Type B pancreatic cell (in vitro differentiated cells): Measurements from ENCODE around the gene XPO5. TPM values are rescaled to one million over a fixed set of nuclear protein-coding genes. Genes with fewer than 3 reads are reported as not detected.
"Not testable (repeated sequence)": the region's sequence is repeated elsewhere in the genome, so short reads cannot be mapped to it uniquely, and the experiment has no call there.

ENCODE experiments used
- DNase-seq: peaks from one replicate; pipeline ENCODE4 v3.0.0; 2021; ENCODE audit warnings: mixed read lengths; ENCODE audit not compliant: unreplicated experiment; ENCODE audit errors: extremely low spot score
- H3K27ac Mint-ChIP-seq: 2 replicates; pipeline ENCODE4 v1.8.0; 2021; ENCODE audit warnings: mild to moderate bottlenecking, mixed read lengths
- H3K27me3 Mint-ChIP-seq: 2 replicates; pipeline ENCODE4 v1.8.0; 2021; ENCODE audit warnings: mixed read lengths
- H3K36me3 Mint-ChIP-seq: 2 replicates; pipeline ENCODE4 v1.8.0; 2021; ENCODE audit warnings: mixed read lengths
- H3K4me1 Mint-ChIP-seq: one replicate; pipeline ENCODE4 v1.8.0; 2021; ENCODE audit warnings: mixed read lengths; ENCODE audit not compliant: unreplicated experiment
- H3K4me3 Mint-ChIP-seq: 2 replicates; pipeline ENCODE4 v1.8.0; 2021; ENCODE audit warnings: mild to moderate bottlenecking, mixed read lengths
- H3K9me3 Mint-ChIP-seq: 2 replicates; pipeline ENCODE4 v1.8.0; 2021; ENCODE audit warnings: mixed read lengths
- CTCF ChIP-seq: fragments of 200-600 bp; sonication (generic); conservative IDR thresholded peaks from 2 replicates; pipeline ENCODE4 v1.5.0; 2021; ENCODE audit warnings: antibody characterized with exemption, mild to moderate bottlenecking
- total RNA-seq: library from RNA; stranded (reverse); gene quantifications from 2 replicates; pipeline ENCODE4 v1.2.1, GENCODE V29; 2021; ENCODE audit warnings: low replicate concordance

XPO5 gene
- total RNA-seq, 1 donor from 2014 or later, result 61.1 TPM

GRCh38 chr6:43600595-43600994, 24.8 kb upstream of the XPO5 start:
- peaks cover 19% of the 10 kb centered on the region for H3K36me3 Mint-ChIP-seq
- no peaks in the 10 kb centered on the region for H3K9me3 Mint-ChIP-seq
- H3K4me1 Mint-ChIP-seq, result no peaks in the 10 kb centered on the region
- no peaks in the 10 kb centered on the region for H3K27me3 Mint-ChIP-seq
- H3K4me3 Mint-ChIP-seq, result no peak overlapping the region
- no peak for TF ChIP-seq CTCF
- no peak overlapping the region for H3K27ac Mint-ChIP-seq
- no peak for DNase-seq

DNA sequence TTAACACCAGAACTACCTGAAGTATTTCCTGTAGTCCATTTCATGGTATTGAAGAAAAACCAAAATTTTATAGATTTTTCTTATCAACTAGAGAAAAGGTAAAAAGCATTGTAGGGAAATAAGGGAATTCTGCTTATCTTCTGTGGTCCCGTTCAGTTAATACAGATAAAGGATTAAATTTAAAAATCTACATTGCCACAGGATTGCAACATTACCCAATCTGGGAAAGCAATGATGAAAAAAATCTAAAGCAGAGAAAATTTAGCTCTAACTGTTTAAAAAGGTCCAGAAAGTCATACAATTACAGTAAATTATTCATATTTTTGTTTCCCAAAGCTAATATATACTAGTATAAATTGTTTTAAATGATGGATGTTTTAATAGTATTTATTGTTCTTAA, 18.1 kb upstream of the XPO5 start:
- Mint-ChIP-seq H3K9me3 (no peaks in the 10 kb centered on the region), H3K4me1 (no peaks in the 10 kb centered on the region), H3K27me3 (no peaks in the 10 kb centered on the region), H3K27ac (no peak overlapping the region), H3K36me3 (peaks cover 11% of the 10 kb centered on the region), H3K4me3 (no peak overlapping the region)
- DNase-seq, result no peak
- no peak for TF ChIP-seq CTCF

DNA sequence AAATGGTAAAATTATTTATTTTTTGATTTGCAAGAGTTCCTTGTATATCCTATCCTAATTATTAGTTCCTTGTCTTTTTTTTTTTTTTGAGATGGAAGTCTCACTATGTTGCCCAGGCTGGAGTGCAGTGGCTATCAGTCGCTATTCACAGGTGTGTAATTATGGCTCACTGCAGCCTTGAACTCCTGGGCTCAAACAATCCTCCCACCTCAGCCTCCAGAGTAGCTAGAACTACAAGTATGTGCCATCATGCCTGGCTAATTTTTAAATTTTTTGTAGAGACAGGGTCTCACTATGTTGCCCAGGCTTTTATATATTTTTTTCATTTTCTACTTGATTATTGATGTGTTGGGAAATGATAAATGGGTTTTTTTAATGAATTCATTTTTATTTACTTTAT, 13.7 kb upstream of the XPO5 start:
- not testable (repeated sequence) for DNase-seq, H3K9me3 Mint-ChIP-seq, H3K27me3 Mint-ChIP-seq, H3K27ac Mint-ChIP-seq, H3K4me3 Mint-ChIP-seq, H3K4me1 Mint-ChIP-seq
- H3K36me3 Mint-ChIP-seq, result peaks cover 31% of the 10 kb centered on the region

- Mint-ChIP-seq H3K4me1 (no peaks in the 10 kb centered on the region), H3K27ac (no peak overlapping the region)
These were observed 12.4 kb upstream of the XPO5 start for GRCh38 chr6:43588194-43588593.

DNA sequence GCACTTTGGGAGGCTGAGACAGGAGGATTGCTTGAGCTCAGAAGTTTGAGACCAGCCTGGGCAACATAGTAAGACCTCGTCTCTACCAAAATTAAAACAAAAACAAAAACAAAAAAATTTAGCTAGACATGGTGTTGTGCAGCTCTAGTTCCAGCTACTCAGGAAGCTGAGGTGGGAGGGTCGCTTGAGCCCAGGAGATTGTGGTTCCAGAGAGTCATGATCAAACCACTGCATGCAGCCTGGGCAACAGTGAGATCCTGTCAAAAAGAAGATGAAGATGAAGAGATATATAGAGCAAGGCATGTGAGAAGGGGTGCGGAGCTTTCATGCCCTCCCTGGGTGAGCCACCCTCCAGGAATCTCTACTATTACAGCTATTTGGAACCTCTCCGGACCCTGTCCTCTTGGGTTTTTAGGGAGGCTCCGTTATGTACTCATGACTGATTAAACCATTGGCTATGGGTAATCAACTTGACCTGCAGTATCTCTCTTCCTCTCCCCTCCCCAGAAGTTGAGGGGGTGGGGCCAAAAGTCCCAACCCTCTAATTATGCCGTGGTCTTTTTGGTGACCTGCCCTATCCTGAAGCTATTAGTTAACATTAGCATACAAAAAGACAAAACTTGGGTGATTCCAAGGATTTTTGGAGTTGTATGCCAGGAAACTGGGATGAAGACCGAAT, 9.2 kb upstream of the XPO5 start:
- H3K36me3 Mint-ChIP-seq, result peaks cover 46% of the 10 kb centered on the region
- no peak for TF ChIP-seq CTCF
- no peaks in the 10 kb centered on the region for H3K27me3 Mint-ChIP-seq
- DNase-seq, result no peak
- no peak overlapping the region for H3K27ac Mint-ChIP-seq
- no peaks in the 10 kb centered on the region for H3K4me1 Mint-ChIP-seq
- H3K9me3 Mint-ChIP-seq, result no peaks in the 10 kb centered on the region
- no peak overlapping the region for H3K4me3 Mint-ChIP-seq

More at GRCh38 chr6:43588194-43588593, 12.4 kb upstream of the XPO5 start:
- DNase-seq, result no peak
- TF ChIP-seq CTCF, result no peak
- peaks cover 41% of the 10 kb centered on the region for H3K36me3 Mint-ChIP-seq
- H3K9me3 Mint-ChIP-seq, result no peaks in the 10 kb centered on the region
- no peak overlapping the region for H3K4me3 Mint-ChIP-seq
- H3K27me3 Mint-ChIP-seq, result no peaks in the 10 kb centered on the region

DNA sequence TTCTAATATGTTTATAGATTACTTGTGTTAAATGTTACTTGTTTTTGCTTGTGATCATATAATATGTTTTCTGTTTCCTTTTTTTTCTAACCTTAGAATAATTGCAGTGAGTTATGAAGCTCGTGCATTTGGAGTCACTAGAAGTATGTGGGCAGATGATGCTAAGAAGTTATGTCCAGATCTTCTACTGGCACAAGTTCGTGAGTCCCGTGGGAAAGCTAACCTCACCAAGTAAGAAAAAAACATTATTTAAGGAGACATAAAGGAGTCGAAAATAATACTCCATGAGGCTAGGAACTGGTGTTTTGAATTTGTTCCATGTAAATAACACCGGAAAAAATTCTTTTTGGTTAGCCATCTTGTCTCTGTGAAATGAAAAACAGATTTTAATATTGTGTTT, 7.1 kb upstream of the XPO5 start:
- no peaks in the 10 kb centered on the region for H3K27me3 Mint-ChIP-seq
- H3K9me3 Mint-ChIP-seq, result no peaks in the 10 kb centered on the region
- no peak for DNase-seq
- TF ChIP-seq CTCF, result no peak
- peaks cover 45% of the 10 kb centered on the region for H3K36me3 Mint-ChIP-seq
- no peak overlapping the region for H3K4me3 Mint-ChIP-seq
- H3K27ac Mint-ChIP-seq, result no peak overlapping the region
- H3K4me1 Mint-ChIP-seq, result peaks cover 14% of the 10 kb centered on the region
